GM23248 (cell line): ENCODE data around the gene DCDC1. TPM values are rescaled to one million over a fixed set of nuclear protein-coding genes. Genes with fewer than 3 reads are reported as not detected.

ENCODE experiments used
- DNase-seq: peaks from one replicate; pipeline ENCODE4 v3.0.0-alpha.2; 2015
- H2AFZ ChIP-seq: fragments of 200-600 bp; sonication (generic); 2 replicates; pipeline ENCODE4 v1.6.1; 2016; ENCODE audit warnings: antibody characterized with exemption
- H3F3A ChIP-seq: fragments of 200-600 bp; sonication (generic); 2 replicates; pipeline ENCODE4 v1.6.1; 2016; ENCODE audit warnings: mild to moderate bottlenecking, antibody characterized with exemption, mixed run types; ENCODE audit not compliant: insufficient read depth
- H3K27ac ChIP-seq: fragments of 200-600 bp; sonication (generic); 2 replicates; pipeline ENCODE4 v1.5.1; 2016; ENCODE audit warnings: mild to moderate bottlenecking
- H3K27me3 ChIP-seq: fragments of 200-600 bp; sonication (generic); replicated peaks from 2 replicates; pipeline ENCODE4 v1.6.1; 2016; ENCODE audit warnings: mild to moderate bottlenecking; ENCODE audit not compliant: insufficient read depth
- H3K36me3 ChIP-seq: fragments of 200-600 bp; sonication (generic); 2 replicates; pipeline ENCODE4 v1.6.1; 2016; ENCODE audit warnings: low read depth, mild to moderate bottlenecking
- H3K4me1 ChIP-seq: fragments of 200-600 bp; sonication (generic); 2 replicates; pipeline ENCODE4 v1.6.1; 2016; ENCODE audit warnings: mild to moderate bottlenecking; ENCODE audit not compliant: insufficient read depth
- H3K4me2 ChIP-seq: fragments of 200-600 bp; sonication (generic); one replicate; pipeline ENCODE4 v1.6.1; 2016; ENCODE audit warnings: mild to moderate bottlenecking; ENCODE audit not compliant: unreplicated experiment
- H3K4me3 ChIP-seq: fragments of 200-600 bp; sonication (generic); 2 replicates; pipeline ENCODE4 v1.5.1; 2016; ENCODE audit warnings: mild to moderate bottlenecking
- H3K79me2 ChIP-seq: fragments of 200-600 bp; sonication (generic); 2 replicates; pipeline ENCODE4 v1.6.1; 2016; ENCODE audit warnings: mild to moderate bottlenecking; ENCODE audit not compliant: insufficient read depth
- H3K9ac ChIP-seq: fragments of 200-600 bp; sonication (generic); 2 replicates; pipeline ENCODE4 v1.6.1; 2016; ENCODE audit warnings: mild to moderate bottlenecking
- H3K9me2 ChIP-seq: fragments of 200-600 bp; sonication (generic); 2 replicates; pipeline ENCODE4 v1.6.1; 2016; ENCODE audit warnings: mixed run types, mild to moderate bottlenecking, moderate library complexity; ENCODE audit not compliant: insufficient read depth
- H3K9me3 ChIP-seq: fragments of 200-600 bp; sonication (generic); one replicate; pipeline ENCODE4 v1.6.1; 2017; ENCODE audit warnings: low read depth
- H4K20me1 ChIP-seq: fragments of 200-600 bp; sonication (generic); 2 replicates; pipeline ENCODE4 v1.6.0; 2016; ENCODE audit not compliant: insufficient read depth
- EZH2 ChIP-seq: fragments of 200-600 bp; sonication (generic); IDR thresholded peaks from 2 replicates; pipeline ENCODE4 v1.6.1; 2018; ENCODE audit warnings: antibody characterized with exemption, mild to moderate bottlenecking; ENCODE audit not compliant: insufficient read depth, poor library complexity, severe bottlenecking
- EZH2phosphoT487 ChIP-seq: fragments of 200-600 bp; sonication (generic); IDR thresholded peaks from 2 replicates; pipeline ENCODE4 v1.6.1; 2018; ENCODE audit warnings: antibody characterized with exemption, moderate library complexity, mild to moderate bottlenecking, low read depth; ENCODE audit not compliant: insufficient read depth
- WGBS, 2 experiments: methylation state at CpG; one replicate each; pipeline ENCODE4 v1.1.6; 2015 to 2017; ENCODE audit warnings: low lambda C conversion rate in 2 of 2, low coverage in 1 of 2; ENCODE audit errors: missing lambda C conversion rate in 2 of 2; 5-methylcytosine and 5-hydroxymethylcytosine counted together
- in situ Hi-C: fragments of 300-500 bp; cut with MboI; formaldehyde crosslinking; loops from 2 replicates; pipeline ENCODE4 v1.15.0; 2020
- polyA plus RNA-seq: library from polyadenylated mRNA; unstranded; fragments of >200 nt; fragmentation: Nextera tagmentation; extraction: Ambion mirVana; gene quantifications from 2 replicates; pipeline ENCODE4 v1.2.1, GENCODE V29; 2016
- total RNA-seq: library from RNA; depleted of rRNA; stranded (reverse); fragments of >200 nt; shearing (Covaris generic); gene quantifications from 2 replicates; pipeline ENCODE4 v1.2.3, GENCODE V29; 2014

The DCDC1 gene
- total and polyA plus RNA-seq, 2 experiments from 2014 or later = not detected

DNA sequence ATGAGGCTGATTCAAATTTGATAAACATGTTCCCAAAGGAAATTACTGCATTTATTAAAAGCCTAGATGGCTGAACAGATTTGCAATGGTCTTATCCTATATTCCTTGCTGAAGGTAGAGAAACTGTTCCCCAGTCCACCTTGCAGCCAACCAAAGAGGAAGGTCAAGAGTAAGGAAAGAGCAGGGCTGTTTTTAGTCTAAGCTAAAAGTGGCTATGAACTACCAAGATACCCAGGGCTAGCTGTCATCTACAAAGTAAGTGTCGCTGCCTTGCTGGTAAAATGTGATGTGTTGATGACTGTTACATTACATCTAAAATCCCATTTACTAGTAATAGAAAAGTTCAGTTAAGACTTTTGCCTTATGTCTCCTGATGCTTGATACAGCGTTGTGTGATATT, 493.3 kb downstream of the DCDC1 start:
- Histone ChIP-seq H3K9me2 (no peaks in the 10 kb centered on the region), H3K9ac (no peak overlapping the region), H4K20me1 (no peaks in the 10 kb centered on the region), H3K9me3 (no peaks in the 10 kb centered on the region), H3K27me3 (no peaks in the 10 kb centered on the region), H2AFZ (no peak overlapping the region), H3K27ac (no peak overlapping the region), H3K4me3 (no peak overlapping the region), H3F3A (no peaks in the 10 kb centered on the region), H3K4me2 (no peak overlapping the region), H3K36me3 (no peaks in the 10 kb centered on the region), H3K79me2 (no peaks in the 10 kb centered on the region), H3K4me1 (no peaks in the 10 kb centered on the region)
- DNase-seq = no peak
- WGBS, 2 experiments = 85 to 86% methylated on average over 2 of the region's 2 CpGs
- no peak for TF ChIP-seq EZH2
- in situ Hi-C loops = no loop called here

DNA sequence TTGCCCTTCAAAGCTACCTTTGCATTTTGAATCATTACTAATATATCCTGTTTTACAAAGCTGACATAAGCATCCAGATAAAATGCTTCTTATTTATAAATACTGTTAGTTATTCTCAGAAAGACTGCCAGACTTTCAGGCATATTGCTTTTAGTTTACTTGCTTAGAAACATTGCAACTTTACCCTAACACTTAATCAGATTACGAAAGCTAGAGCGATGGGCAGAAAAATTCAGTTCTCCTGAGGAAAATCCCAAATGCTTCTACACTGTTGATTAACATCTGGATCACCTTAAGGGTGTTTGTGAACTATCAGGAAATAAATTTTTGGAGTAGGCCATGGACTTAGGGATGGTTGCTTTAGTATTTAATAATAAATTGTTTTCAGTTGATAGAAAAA, 493.7 kb downstream of the DCDC1 start:
- H3F3A ChIP-seq = no peaks in the 10 kb centered on the region
- H3K9ac ChIP-seq = no peak overlapping the region
- H2AFZ ChIP-seq = no peak overlapping the region
- H3K79me2 ChIP-seq = no peaks in the 10 kb centered on the region
- no peaks in the 10 kb centered on the region for H3K9me2 ChIP-seq
- no peaks in the 10 kb centered on the region for H4K20me1 ChIP-seq
- no peaks in the 10 kb centered on the region for H3K36me3 ChIP-seq
- H3K4me1 ChIP-seq = no peaks in the 10 kb centered on the region
- DNase-seq = no peak
- TF ChIP-seq EZH2 (no peak), EZH2phosphoT487 (no peak)
- H3K9me3 ChIP-seq = no peaks in the 10 kb centered on the region
- WGBS, 2 experiments = 3 to 9% methylated on average over 2 of the region's 2 CpGs
- in situ Hi-C loops = no loop called here
- no peaks in the 10 kb centered on the region for H3K27me3 ChIP-seq
- no peak overlapping the region for H3K27ac ChIP-seq
- no peak overlapping the region for H3K4me3 ChIP-seq
- no peak overlapping the region for H3K4me2 ChIP-seq

DNA sequence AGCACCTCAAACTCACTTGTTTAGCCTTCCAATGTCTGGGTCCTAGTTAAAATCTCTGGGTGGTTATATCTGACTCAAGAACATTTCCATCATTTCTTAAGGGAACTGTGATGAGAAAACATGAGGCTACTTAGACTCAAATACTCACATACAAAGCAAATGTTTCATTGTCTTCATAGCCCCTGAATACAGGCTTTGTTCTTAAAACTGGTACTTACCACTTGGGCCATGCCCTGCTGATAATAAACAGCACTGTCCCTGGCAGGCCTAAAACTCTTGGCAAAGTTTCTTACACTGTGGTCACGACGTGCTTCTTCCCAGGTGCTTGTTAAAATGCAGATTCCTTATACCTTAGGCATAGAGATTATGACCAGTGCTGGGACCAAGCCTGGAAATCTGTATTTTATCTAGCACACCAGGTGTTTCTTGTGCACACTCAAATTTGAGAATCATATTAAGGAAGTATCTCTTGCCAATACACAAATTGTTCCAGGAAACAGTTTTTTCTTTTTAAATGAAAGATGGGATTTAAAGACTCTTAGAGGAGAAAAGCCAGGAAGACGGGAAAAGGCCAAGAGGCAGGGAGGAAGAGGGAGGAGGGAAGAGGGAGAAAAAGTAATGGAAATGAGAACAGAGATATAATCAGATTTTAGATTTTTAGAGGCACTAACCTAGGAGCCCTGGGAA, 495.5 kb downstream of the DCDC1 start:
- no peak overlapping the region for H2AFZ ChIP-seq
- 5 to 25% methylated on average over 3 of the region's 3 CpGs for WGBS, 2 experiments
- no peaks in the 10 kb centered on the region for H4K20me1 ChIP-seq
- H3K27ac ChIP-seq = no peak overlapping the region
- no peaks in the 10 kb centered on the region for H3K9me3 ChIP-seq
- H3K4me2 ChIP-seq = no peak overlapping the region
- no peaks in the 10 kb centered on the region for H3K36me3 ChIP-seq
- no peaks in the 10 kb centered on the region for H3K27me3 ChIP-seq
- no peak for TF ChIP-seq EZH2phosphoT487
- TF ChIP-seq EZH2 = no peak
- H3K4me1 ChIP-seq = no peaks in the 10 kb centered on the region
- no peaks in the 10 kb centered on the region for H3K79me2 ChIP-seq
- no peaks in the 10 kb centered on the region for H3F3A ChIP-seq
- in situ Hi-C loops = no loop called here
- H3K9ac ChIP-seq = no peak overlapping the region
- DNase-seq = no peak
- H3K4me3 ChIP-seq = no peak overlapping the region
- H3K9me2 ChIP-seq = no peaks in the 10 kb centered on the region

DNA sequence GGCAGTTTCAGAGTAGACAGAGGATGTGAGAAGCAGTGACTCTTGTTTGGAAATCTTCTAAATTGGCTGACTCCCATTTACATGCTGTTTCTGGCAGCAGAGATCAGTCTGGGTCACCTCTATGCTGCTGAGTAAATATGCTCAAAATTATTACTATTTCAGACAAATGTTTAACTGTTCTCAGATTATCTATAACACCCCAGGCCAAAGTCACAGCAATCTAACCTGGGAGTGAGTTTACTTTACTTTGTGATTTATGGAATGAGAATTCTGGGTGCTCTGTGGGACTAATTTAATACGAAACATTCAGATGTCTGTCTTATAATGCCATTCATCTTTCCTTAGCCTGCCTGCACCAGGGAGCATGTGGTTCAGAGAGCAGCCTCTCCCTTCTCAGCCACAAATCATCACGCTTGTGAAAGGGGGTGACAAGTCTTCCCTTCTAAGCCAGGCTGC, 500.9 kb downstream of the DCDC1 start:
- no peak for DNase-seq

More for the DNA sequence above, 500.9 kb downstream of the DCDC1 start:
- H3K27ac ChIP-seq = no peak overlapping the region
- in situ Hi-C loops = no loop called here
- no peak overlapping the region for H3K9ac ChIP-seq
- H3K9me2 ChIP-seq = no peaks in the 10 kb centered on the region
- no peak overlapping the region for H3K4me3 ChIP-seq
- TF ChIP-seq EZH2 = no peak
- no peak for TF ChIP-seq EZH2phosphoT487
- H3K36me3 ChIP-seq = no peaks in the 10 kb centered on the region
- H3K79me2 ChIP-seq = no peaks in the 10 kb centered on the region
- H3K4me2 ChIP-seq = no peak overlapping the region
- no peaks in the 10 kb centered on the region for H4K20me1 ChIP-seq
- H3K9me3 ChIP-seq = no peaks in the 10 kb centered on the region
- no peaks in the 10 kb centered on the region for H3F3A ChIP-seq
- H3K4me1 ChIP-seq = no peaks in the 10 kb centered on the region
- 21 to 29% methylated on average over 2 of the region's 2 CpGs for WGBS, 2 experiments
- H3K27me3 ChIP-seq = no peaks in the 10 kb centered on the region
- H2AFZ ChIP-seq = no peak overlapping the region
